Measurements from ENCODE around the gene DHCR24. TPM values are rescaled to one million over a fixed set of nuclear protein-coding genes. Genes with fewer than 3 reads are reported as not detected.

Gene DHCR24
- polyA plus RNA-seq, 2 of the 4 experiments (the other 2 are of a cell fraction) = 29.9 to 33.3 TPM

DNA sequence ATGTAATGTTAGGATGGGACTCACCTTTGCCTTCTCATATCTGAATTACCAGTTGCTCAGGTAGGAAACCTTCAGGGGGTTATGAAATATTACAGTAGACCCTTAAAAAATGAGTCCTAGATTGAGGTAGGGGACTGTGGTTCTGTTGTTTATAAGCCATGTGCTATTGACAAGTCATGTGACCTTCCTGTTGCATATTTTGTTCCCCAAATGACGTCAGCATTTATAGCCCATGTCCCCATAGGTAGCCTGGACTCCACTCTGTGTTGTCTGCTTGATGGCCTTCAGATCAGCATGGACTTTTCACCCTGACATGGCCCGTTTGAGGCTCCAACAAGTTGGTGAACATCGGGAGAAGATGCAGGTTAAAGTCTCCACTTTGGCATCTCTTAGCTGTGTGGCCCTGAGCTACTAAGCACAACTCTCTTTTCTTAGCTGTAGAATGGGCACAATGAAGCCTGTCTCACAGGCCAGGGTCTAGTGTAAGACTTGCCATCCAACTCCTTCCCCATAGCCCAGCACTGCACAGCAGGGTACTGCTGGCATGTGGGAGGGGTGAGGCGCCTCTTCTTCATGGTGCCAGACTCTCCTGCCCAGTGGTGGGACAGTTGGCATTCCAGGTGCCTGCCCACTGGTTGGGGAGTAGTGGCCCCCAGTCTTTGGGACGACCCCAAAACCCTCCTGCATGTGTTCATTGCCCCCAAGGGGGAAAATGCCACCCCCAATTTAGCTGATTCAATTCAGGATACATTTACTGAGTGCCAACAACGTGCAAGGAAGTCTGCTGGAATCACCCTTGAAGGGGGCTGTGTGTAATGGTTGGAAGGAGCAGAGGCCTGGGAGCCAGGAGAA, 49.8 kb downstream of the DHCR24 start (continued):
- TF ChIP-seq EHF (CRISPR knock-in tag; IDR thresholded peaks at IDR 0.05) (no peak), ZSCAN20 (CRISPR knock-in tag; IDR thresholded peaks at IDR 0.05) (no peak), FOXS1 (CRISPR knock-in tag; IDR thresholded peaks at IDR 0.05) (no peak), JUNB (IDR thresholded peaks at IDR 0.05) (no peak)
- TF ChIP-seq, protein P1, sequence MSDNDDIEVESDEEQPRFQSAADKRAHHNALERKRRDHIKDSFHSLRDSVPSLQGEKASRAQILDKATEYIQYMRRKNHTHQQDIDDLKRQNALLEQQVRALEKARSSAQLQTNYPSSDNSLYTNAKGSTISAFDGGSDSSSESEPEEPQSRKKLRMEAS (IDR thresholded peaks at IDR 0.05) = no peak

DNA sequence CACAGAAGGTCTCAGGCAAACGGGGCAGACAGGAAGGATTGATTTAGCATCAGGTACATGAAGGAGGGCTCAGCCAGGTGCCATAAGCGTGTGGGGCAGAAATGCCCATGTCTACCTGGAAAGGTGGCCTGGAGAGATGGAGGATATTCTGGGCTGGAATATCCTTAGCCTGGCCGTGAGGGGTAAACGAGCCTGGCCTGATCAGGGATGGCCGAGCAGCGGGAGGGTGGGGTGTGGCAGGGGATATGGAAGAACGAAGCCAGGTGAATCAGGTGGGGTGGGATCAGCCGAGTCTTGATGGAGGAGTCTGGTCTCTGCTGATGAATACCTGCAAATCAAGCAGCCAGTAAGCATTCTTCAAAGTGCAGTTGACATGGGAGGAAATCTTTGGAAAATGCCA, 50.4 kb downstream of the DHCR24 start:
- FAIRE-seq (no peak), DNase-seq (ENCODE audit: low read depth in 1 of 2, low spot score in 1 of 2) (no peak), ATAC-seq (no peak)
- no peak overlapping the region for H3K4me2 ChIP-seq
- H3K4me3 ChIP-seq = no peak overlapping the region
- ChIA-PET POLR2A (no interaction called here), CTCF (no interaction called here)
- H3K27ac ChIP-seq = no peak overlapping the region
- TF ChIP-seq, protein P2, sequence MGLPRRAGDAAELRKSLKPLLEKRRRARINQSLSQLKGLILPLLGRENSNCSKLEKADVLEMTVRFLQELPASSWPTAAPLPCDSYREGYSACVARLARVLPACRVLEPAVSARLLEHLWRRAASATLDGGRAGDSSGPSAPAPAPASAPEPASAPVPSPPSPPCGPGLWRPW (IDR thresholded peaks at IDR 0.05) = no peak
- 78% methylated on average over 8 of the region's 8 CpGs for WGBS (ENCODE audit: missing lambda C conversion rate)
- H3K9me3 ChIP-seq = peaks cover 4% of the 10 kb centered on the region; the same call in 1 of the 3 replicates
- H3K4me1 ChIP-seq = no peaks in the 10 kb centered on the region

- WGBS (ENCODE audit: missing lambda C conversion rate) = 39% methylated on average over 2 of the region's 5 CpGs
- Histone ChIP-seq H3K27ac (no peak overlapping the region), H3K4me2 (no peak overlapping the region), H3K9me3 (peaks cover 8% of the 10 kb centered on the region; the same call in 2 of the 3 replicates), H3K4me3 (no peak overlapping the region), H3K4me1 (no peaks in the 10 kb centered on the region)
- CTCF ChIA-PET = interaction anchor here (1.5 kb wide), 1 partner anchor 11 kb away, joined by 4 read pairs; no protein-coding TSS in a partner anchor
- ATAC-seq (no peak), FAIRE-seq (no peak), DNase-seq (ENCODE audit: low read depth in 1 of 2, low spot score in 1 of 2) (no peak)
- POLR2A ChIA-PET = no interaction called here
- no peak for TF ChIP-seq RCOR1 (IDR thresholded peaks at IDR 0.05; ENCODE audit: low read depth, low read length)
- no peak for TF ChIP-seq FOXS1 (CRISPR knock-in tag; IDR thresholded peaks at IDR 0.05)
- TF ChIP-seq POLR2A (IDR thresholded peaks at IDR 0.05; ENCODE audit: low read length) = no peak
- TF ChIP-seq CHD4 (IDR thresholded peaks at IDR 0.05; ENCODE audit: borderline replicate concordance) = no peak
- TF ChIP-seq FOSB (CRISPR knock-in tag; IDR thresholded peaks at IDR 0.05) = no peak
Observed at GRCh38 chr1:54835970-54836369, 51.0 kb downstream of the DHCR24 start.

GRCh38 chr1:54835131-54835898, 51.7 kb downstream of the DHCR24 start:
- peaks cover 14% of the 10 kb centered on the region; the same call in 2 of the 3 replicates for H3K9me3 ChIP-seq
- H3K4me3 ChIP-seq = no peak overlapping the region
- ATAC-seq = no peak
- H3K27ac ChIP-seq = no peak overlapping the region
- POLR2A ChIA-PET = no interaction called here
- TF ChIP-seq FOSB (CRISPR knock-in tag; IDR thresholded peaks at IDR 0.05) (no peak), GATA3 (IDR thresholded peaks at IDR 0.05; ENCODE audit: borderline replicate concordance) (no peak), RNF2 (IDR thresholded peaks at IDR 0.05; ENCODE audit: borderline replicate concordance, low read depth) (no peak), ZSCAN20 (CRISPR knock-in tag; IDR thresholded peaks at IDR 0.05) (no peak), CTCF (IDR thresholded peaks at IDR 0.05) (no peak), TFCP2L1 (CRISPR knock-in tag; IDR thresholded peaks at IDR 0.05) (no peak), RARB (CRISPR knock-in tag; IDR thresholded peaks at IDR 0.05) (no peak), KDM1A (IDR thresholded peaks at IDR 0.05; ENCODE audit: low read depth) (no peak), EHMT2 (IDR thresholded peaks at IDR 0.05; ENCODE audit: low read depth) (no peak), POLR2A (IDR thresholded peaks at IDR 0.05; ENCODE audit: low read length) (no peak)
- TF ChIP-seq, protein P3, sequence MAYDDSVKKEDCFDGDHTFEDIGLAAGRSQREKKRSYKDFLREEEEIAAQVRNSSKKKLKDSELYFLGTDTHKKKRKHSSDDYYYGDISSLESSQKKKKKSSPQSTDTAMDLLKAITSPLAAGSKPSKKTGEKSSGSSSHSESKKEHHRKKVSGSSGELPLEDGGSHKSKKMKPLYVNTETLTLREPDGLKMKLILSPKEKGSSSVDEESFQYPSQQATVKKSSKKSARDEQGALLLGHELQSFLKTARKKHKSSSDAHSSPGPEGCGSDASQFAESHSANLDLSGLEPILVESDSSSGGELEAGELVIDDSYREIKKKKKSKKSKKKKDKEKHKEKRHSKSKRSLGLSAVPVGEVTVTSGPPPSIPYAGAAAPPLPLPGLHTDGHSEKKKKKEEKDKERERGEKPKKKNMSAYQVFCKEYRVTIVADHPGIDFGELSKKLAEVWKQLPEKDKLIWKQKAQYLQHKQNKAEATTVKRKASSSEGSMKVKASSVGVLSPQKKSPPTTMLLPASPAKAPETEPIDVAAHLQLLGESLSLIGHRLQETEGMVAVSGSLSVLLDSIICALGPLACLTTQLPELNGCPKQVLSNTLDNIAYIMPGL (CRISPR knock-in tag; IDR thresholded peaks at IDR 0.05; ENCODE audit: borderline replicate concordance) = no peak
- no peak overlapping the region for H3K4me2 ChIP-seq
- no peaks in the 10 kb centered on the region for H3K4me1 ChIP-seq
- CTCF ChIA-PET = interaction anchor here (1.5 kb wide), 1 partner anchor 11 kb away, joined by 4 read pairs; no protein-coding TSS in a partner anchor
- WGBS (ENCODE audit: missing lambda C conversion rate) = 64% methylated on average over 6 of the region's 6 CpGs
- no peak for FAIRE-seq
- DNase-seq (ENCODE audit: low read depth in 1 of 2, low spot score in 1 of 2) = no peak

All from A549 (cell line).